Right lung (tissue), 5 donors: ENCODE measurements around the gene CRYBA2. TPM values are rescaled to one million over a fixed set of nuclear protein-coding genes. Genes with fewer than 3 reads are reported as not detected.
A peak's percentile ranks its signal among the peaks of the same experiment; 100 is the strongest.

ENCODE experiments used
- DNase-seq, 2 donors: peaks; one replicate each; pipeline ENCODE4 v3.0.0-alpha.2; 2013
- polyA plus RNA-seq, 5 donors: library from polyadenylated mRNA; unstranded; fragments of 120-200 nt; gene quantifications; one replicate each; pipeline versions ENCODE4 v1.2.1 to v1.2.3, GENCODE V29; 2013; ENCODE audit warnings: inconsistent platforms in 1 of 5, low replicate concordance in 1 of 5; ENCODE audit not compliant: insufficient read length in 5 of 5, insufficient read depth in 1 of 5

CRYBA2 gene
- polyA plus RNA-seq, 5 donors, result not detected

DNA sequence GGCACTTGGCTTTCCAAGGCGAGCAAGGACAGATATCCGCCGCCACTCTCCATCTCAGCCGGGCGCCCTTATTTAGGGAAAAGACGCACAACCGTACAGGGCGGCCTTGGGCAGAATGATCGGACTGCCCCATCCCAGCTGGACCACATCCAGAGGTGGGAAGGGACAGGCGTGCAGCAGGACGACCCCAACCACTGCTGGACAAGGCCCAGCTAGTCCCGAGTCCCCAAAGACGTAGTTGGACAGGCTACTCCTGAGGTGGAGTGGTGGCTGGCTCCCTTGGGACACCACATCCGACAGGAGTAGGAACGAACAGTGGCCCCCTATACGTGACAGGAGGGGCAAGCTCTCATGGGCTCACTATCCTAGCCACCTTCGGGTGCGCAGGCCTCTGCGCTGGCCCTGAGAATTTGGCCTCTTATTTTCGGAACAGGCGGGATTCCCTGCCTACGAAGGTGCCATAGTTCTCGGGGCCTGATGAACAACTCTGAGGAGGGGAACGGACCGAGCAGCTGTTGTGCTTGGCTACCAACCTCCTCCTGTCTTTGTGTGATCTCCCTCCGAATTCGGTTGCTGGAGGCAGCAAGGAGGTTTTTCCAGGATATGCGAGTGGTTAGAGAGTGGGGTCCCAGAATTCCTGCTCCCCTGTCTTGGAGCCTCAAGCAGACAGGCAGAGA is 10.5 kb downstream of the CRYBA2 start:
- no peak for DNase-seq

GRCh38 chr2:218981881-218982585 is 11.2 kb downstream of the CRYBA2 start:
- no peak for DNase-seq

DNA sequence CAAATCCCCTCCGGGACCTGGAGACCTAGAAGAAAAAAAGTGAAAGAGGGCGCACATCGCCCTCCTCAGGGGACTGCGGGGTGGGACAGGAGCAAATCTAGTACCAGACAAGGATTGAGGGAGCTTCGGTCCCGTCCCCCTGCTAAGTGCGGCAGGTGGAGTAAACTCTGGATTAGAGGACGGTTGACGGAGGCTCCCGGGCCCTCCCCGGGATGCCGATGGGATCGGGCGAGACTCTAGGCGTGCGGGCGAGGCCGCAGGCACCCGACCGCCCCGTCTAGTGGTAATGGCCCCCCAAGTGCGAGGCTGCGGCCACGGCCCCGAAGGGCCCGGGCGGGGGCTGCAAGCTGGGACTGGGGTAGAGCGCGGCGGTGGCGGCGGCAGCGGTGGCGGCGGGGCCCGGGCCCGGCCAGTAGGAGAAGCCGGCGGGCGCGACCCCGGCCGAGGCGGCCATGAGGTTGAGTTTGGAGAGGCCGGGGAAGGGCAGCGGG is 11.8 kb downstream of the CRYBA2 start:
- DNase-seq, result no peak

DNA sequence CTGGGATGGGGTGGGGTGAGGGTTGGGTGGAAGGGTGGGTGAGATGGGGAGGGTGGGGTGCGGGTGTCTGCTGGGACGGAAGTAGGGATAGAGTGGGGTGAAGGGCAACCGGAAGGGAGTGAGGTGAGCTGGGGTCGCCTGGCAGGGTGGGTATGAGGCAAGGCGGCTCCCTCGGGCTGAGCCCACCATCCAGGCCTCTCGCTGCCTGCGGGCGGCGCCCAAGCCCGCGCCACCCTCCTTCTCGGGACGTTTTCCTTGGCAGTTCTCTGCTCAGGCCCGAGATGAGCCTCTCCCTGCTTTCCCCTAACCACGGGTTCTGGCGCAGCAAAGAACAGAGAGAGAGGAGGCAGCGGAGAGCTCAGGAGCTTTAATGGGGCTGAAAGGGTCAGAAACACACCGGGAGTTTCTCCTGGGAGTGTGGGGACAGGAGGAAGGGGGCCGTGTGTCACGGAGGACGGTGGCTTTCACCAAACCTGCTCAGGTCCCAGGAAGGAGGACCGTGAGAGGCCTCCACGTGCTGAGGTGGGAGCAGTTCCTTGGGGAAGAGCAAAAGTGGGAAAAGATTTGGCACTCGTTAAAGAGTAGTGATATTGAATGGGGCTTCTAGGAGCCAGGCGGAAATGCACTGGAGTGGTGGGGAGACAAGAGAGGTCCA is 12.4 kb downstream of the CRYBA2 start:
- no peak for DNase-seq

DNA sequence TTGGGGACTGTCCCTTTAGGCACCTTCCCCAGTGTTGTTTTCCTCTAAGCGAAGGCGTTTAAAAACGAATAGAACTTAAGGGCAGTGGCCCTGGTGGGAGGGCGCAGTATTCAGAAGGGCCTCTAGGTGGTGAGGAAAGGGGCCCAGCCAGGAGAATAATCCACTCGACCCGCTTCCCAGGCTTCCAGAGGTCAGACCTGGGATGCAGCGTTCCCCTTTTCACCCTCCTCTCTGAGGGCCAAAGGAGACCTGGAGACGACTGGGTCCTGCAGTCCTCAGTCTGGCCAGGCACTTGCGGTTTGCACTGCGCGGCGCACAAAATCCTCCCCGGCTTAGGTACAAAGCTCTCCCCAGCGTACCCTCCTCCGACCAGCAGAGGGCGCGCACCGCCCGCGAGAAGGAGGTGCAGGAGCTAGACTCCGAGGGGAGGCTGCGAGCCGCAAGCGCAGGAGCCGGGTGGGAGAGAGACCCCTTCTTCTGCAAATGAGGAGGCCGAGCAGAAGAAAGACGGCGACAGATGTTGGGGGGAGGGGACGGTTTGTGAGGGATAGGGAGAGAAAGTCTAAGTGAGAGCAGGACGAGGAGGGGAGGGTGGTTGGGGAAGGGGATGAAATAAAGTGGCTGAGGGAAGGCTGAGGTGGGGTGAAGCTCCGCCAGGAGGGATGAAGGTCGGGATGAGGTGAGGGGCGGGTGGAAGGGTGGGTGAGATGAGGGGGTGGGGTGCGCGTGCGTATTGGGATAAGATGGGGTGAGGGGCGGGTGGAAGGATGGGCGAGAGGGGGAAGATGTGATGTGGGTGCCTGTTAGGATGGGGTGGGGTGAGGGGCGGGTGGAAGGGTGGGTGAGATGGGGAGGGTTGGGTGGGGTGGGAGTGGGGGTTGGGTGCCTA is 13.1 kb downstream of the CRYBA2 start:
- peak in 1 of 2 donors; percentile 70 for DNase-seq

DNA sequence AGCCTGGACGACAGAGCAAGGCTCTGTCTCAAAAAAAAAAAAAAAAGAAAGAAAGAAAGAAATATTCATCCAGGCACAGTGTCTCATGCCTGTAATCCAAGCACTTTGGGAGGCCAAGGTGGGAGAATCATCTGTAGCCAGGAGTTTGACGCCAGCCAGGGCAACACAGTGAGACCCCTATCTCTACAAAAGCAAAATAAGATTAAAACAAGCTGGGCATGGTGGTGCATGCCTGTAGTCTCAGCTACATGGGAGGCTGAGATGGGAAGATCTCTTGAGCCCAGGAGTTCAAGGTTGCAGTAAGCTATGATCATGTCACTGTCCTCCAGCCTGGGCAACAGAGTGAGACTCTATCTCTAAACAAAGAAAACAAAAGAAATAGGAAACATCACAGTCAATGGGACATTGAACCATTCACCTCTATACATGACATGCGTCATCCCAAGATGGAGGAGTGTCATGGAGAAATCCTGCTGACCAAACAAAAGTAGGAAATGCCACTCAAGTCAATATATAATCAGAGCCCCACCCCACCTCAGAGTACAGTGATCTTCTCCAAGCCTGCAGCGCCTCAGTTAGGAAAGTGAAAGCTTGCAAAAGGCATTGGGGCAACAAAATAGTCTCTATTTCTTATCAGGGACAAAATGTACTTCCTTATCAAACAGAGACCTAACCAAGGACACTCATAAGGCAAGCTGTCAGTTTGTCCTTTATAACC is 18.0 kb downstream of the CRYBA2 start:
- no peak for DNase-seq

- DNase-seq, result no peak
Measured at GRCh38 chr2:218970894-218971293, 22.3 kb downstream of the CRYBA2 start.

DNA sequence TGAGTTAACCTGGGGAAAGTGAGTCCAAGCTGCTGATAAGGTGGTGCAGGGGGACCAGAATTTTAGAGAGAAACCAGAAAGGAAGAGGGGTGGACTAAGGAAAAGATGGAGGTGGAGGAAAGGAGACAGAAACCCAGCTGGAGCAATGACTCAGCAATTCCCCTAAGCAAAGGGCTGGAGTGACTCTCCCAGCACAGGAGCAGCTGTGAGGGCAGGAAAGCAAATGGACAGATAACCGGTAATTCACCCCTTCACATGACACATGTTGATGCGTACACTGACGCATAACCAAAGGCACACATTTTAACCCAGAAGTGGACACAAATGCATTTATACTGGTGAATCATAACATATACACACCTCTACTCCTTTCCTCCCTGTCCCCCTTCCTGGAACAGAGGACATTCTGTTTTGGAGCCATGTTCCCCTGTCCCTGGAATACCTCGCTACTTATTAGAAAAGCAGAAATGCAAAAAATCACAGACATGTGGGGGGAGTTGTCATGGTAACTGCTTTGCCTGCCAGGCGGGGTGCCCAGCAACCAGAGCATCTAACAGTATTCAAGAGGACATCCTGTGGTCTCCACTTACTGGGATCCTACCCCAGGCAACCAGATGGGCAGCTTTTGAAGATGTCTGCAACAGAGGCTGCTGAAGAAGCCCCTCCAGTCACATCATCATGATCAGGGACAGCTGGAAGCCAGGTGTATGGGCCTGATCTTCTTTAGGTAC is 29.0 kb downstream of the CRYBA2 start:
- DNase-seq, result no peak

GRCh38 chr2:218963601-218964000 is 29.6 kb downstream of the CRYBA2 start:
- DNase-seq, result no peak

GRCh38 chr2:218962859-218963492 is 30.2 kb downstream of the CRYBA2 start:
- peak; percentile 56 to 61 for DNase-seq

DNA sequence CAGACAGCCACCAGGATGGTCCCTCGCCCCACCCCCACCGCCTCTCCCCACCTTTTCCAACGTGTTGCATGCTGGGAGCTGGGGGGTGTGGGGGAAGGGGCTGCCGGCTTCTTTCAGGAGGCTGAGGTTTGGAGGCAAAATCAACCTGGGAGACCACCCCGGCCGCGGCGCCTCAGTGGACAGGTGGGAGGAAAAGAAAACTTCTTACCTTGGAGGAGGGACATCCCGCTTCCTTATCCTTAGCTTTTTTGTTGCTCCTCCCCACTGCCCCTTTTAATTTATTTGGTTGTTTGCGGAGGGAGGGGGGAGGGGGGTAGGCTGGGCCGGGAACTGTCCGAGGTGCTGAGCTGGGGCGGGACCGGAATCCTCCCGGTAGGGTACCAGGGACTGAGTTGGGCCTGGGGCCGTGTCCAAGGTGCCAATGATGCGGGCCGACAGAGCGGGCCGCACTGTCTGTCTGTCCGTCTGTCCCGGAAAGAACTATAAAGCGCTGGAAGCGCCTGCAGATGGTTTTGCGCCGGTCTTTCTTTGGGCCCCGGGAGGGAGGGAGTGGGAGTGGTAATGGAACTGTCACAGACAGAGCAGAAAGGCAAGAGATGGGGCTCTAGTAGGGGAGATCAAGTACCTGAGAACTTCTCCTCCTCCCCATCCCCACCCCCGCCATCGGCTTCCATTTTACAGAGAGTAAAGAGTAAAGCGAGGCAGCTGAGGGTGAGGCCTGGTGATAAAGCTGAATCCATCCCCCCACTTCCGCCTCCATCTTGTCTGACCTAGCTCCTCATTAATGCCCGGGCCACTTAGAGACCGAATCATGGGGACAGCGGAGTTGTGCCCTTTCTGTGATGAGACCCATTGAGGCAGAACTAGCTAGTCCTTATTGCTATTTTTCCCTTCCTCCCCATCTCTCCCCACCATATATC is 31.3 kb downstream of the CRYBA2 start:
- no peak for DNase-seq

- DNase-seq, result no peak
Measured at GRCh38 chr2:218961229-218961628, 32.0 kb downstream of the CRYBA2 start.

DNA sequence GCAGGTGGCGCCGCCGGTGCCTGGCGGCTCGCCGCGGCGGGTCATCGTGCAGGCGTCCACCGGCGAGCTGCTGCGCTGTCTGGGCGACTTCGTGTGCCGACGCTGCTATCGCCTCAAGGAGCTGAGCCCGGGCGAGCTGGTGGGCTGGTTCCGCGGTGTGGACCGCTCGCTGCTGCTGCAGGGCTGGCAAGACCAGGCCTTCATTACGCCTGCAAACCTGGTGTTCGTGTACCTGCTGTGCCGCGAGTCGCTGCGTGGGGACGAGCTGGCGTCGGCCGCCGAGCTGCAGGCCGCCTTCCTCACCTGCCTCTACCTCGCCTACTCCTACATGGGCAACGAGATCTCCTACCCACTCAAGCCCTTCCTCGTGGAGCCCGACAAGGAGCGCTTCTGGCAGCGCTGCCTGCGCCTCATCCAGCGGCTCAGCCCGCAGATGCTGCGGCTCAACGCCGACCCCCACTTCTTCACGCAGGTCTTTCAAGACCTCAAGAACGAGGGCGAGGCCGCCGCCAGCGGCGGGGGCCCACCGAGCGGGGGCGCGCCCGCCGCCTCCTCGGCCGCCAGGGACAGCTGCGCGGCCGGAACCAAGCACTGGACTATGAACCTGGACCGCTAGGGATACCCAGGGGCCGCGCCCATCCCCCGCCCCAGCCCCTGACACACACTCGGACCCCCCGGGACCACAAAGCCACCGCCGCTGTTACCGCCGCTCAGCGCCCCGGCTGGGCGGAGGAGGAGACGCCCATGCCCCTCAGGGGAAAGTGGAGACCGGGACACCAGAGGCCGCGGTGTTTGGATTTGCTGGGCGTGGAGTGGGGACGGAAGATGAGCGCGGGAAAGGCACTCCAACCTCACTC is 32.7 kb downstream of the CRYBA2 start:
- no peak for DNase-seq

- no peak for DNase-seq
Measured at GRCh38 chr2:218959761-218960308, 33.4 kb downstream of the CRYBA2 start.

DNA sequence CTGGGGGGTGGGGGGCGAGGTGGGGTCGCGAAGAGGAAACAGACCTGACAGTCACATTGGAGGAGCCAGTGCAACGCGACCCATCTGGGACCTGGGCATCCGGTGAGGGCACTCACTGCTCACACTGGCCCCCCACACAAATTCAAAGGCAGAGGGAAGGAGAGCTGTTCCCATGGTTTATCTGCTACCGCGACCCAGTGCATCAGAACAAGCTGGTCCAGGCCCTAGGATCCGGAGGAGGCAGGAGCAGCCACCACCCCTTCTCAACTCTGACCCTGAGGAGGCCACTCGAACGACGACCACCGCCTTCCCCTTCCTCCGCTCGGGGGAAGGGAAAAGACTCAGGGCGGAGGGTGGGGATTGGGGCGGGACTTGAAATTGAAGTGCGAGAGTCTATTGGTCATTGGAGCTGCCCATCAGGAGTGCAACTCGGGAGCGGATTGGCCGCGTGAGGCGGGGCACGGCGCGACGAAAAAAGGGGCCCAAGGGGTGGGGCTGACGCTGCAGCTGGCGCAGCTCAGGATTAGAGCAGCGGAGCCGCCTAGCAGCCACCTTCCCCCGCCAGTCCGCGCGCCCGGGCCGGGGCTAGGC is 34.0 kb downstream of the CRYBA2 start, which contains the start of gene CDK5R2:
CDK5R2 (plus strand) TSS at position 526 of the 591 bp plus-strand sequence. CDS start 155 bp downstream, outside the sequence.
- peak; percentile 74 to 82 for DNase-seq

- DNase-seq, result no peak
Measured at GRCh38 chr2:218958276-218958675, 34.9 kb downstream of the CRYBA2 start.

GRCh38 chr2:218957671-218958070 is 35.6 kb downstream of the CRYBA2 start:
- no peak for DNase-seq
